Progenitor cell of endocrine pancreas (in vitro differentiated cells): ENCODE data around the gene LONP2. TPM values are rescaled to one million over a fixed set of nuclear protein-coding genes. Genes with fewer than 3 reads are reported as not detected.

Experiments used
- DNase-seq: peaks from one replicate; pipeline ENCODE4 v3.0.0; 2021; ENCODE audit warnings: low spot score; ENCODE audit not compliant: unreplicated experiment
- H3K27ac Mint-ChIP-seq: 2 replicates; pipeline ENCODE4 v1.8.0; 2021; ENCODE audit warnings: mild to moderate bottlenecking, moderate library complexity, mixed read lengths
- H3K27me3 Mint-ChIP-seq: 2 replicates; pipeline ENCODE4 v1.8.0; 2021; ENCODE audit warnings: mixed read lengths
- H3K36me3 Mint-ChIP-seq: 2 replicates; pipeline ENCODE4 v1.8.0; 2022; ENCODE audit warnings: mixed read lengths; ENCODE audit not compliant: insufficient read depth
- H3K4me1 Mint-ChIP-seq: 2 replicates; pipeline ENCODE4 v1.8.0; 2021; ENCODE audit warnings: low read depth, mixed read lengths
- H3K4me3 Mint-ChIP-seq: 2 replicates; pipeline ENCODE4 v1.8.0; 2021; ENCODE audit warnings: low read depth, mild to moderate bottlenecking, moderate library complexity, mixed read lengths
- H3K9me3 Mint-ChIP-seq: 2 replicates; pipeline ENCODE4 v1.8.0; 2021; ENCODE audit warnings: low read depth, mixed read lengths
- long read RNA-seq: library from polyadenylated mRNA; unstranded; transcript quantifications from one replicate; pipeline ENCODE4 v2.0.0, GENCODE V29; 2020
- total RNA-seq: library from RNA; stranded (reverse); gene quantifications from 2 replicates; pipeline ENCODE4 v1.2.1, GENCODE V29; 2021
- TF ChIP-seq, protein P1 (sequence below): fragments of 200-600 bp; sonication (generic); IDR thresholded peaks from one replicate; pipeline ENCODE4 v1.5.0; 2021; ENCODE audit warnings: antibody characterized with exemption, mild to moderate bottlenecking; ENCODE audit not compliant: unreplicated experiment

The LONP2 gene
- total RNA-seq = 65.3 and 66.4 TPM in 2 replicates
- long read RNA-seq, full-length matches to known transcripts = 117 of 164 reads
- long read RNA-seq, partial matches to known transcripts = 24 of 164 reads
- long read RNA-seq, other reads (novel, unspliced or antisense) = 23 of 164 reads

GRCh38 chr16:48244080-48244862 is at the start of gene LONP2:
TSS of gene LONP2 (plus strand) at chr16:48244300. CDS start at chr16:48244389, 89 bp downstream.
- no peaks in the 10 kb centered on the region for H3K36me3 Mint-ChIP-seq
- H3K27ac Mint-ChIP-seq = peak within 1 kb of the TSS; percentile 96
- peaks cover 11% of the 10 kb centered on the region for H3K9me3 Mint-ChIP-seq
- peak; percentile 73 for DNase-seq
- H3K27me3 Mint-ChIP-seq = no peaks in the 10 kb centered on the region
- H3K4me3 Mint-ChIP-seq = peak within 1 kb of the TSS; percentile 85
- H3K4me1 Mint-ChIP-seq = peaks cover 16% of the 10 kb centered on the region
- TF ChIP-seq, protein P1, sequence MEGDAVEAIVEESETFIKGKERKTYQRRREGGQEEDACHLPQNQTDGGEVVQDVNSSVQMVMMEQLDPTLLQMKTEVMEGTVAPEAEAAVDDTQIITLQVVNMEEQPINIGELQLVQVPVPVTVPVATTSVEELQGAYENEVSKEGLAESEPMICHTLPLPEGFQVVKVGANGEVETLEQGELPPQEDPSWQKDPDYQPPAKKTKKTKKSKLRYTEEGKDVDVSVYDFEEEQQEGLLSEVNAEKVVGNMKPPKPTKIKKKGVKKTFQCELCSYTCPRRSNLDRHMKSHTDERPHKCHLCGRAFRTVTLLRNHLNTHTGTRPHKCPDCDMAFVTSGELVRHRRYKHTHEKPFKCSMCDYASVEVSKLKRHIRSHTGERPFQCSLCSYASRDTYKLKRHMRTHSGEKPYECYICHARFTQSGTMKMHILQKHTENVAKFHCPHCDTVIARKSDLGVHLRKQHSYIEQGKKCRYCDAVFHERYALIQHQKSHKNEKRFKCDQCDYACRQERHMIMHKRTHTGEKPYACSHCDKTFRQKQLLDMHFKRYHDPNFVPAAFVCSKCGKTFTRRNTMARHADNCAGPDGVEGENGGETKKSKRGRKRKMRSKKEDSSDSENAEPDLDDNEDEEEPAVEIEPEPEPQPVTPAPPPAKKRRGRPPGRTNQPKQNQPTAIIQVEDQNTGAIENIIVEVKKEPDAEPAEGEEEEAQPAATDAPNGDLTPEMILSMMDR = no peak

GRCh38 chr16:48194828-48195556 is 49.1 kb upstream of the LONP2 start:
- DNase-seq = no peak
- TF ChIP-seq, protein P1 = no peak
- H3K27me3 Mint-ChIP-seq = peaks cover 1% of the 10 kb centered on the region
- no peak overlapping the region for H3K4me3 Mint-ChIP-seq
- no peaks in the 10 kb centered on the region for H3K36me3 Mint-ChIP-seq
- no peaks in the 10 kb centered on the region for H3K4me1 Mint-ChIP-seq
- no peak overlapping the region for H3K27ac Mint-ChIP-seq
- H3K9me3 Mint-ChIP-seq = peaks cover 2% of the 10 kb centered on the region

DNA sequence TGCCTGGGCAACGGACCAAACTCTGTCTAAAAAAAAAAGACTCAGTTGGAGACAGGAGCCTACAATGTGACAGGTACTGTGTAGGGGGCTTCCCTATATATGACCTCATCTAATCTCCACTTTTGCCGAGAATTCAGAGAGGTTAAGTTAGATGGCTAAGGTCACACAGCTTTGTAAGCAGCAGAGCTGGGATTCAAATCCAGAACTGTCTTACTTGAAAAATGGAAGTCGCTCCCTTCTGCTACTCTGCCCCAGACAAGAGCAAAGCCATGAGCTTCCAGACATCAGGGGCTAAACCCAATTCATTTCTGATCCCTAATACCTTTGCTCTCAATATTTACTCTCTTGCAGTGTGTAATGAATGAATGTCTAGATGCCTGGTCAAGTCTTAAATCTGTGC is 46.8 kb upstream of the LONP2 start:
- Mint-ChIP-seq H3K36me3 (no peaks in the 10 kb centered on the region), H3K9me3 (peaks cover 2% of the 10 kb centered on the region), H3K4me1 (no peaks in the 10 kb centered on the region), H3K4me3 (no peak overlapping the region), H3K27ac (no peak overlapping the region), H3K27me3 (peaks cover 3% of the 10 kb centered on the region)
- TF ChIP-seq, protein P1 = no peak
- no peak for DNase-seq

DNA sequence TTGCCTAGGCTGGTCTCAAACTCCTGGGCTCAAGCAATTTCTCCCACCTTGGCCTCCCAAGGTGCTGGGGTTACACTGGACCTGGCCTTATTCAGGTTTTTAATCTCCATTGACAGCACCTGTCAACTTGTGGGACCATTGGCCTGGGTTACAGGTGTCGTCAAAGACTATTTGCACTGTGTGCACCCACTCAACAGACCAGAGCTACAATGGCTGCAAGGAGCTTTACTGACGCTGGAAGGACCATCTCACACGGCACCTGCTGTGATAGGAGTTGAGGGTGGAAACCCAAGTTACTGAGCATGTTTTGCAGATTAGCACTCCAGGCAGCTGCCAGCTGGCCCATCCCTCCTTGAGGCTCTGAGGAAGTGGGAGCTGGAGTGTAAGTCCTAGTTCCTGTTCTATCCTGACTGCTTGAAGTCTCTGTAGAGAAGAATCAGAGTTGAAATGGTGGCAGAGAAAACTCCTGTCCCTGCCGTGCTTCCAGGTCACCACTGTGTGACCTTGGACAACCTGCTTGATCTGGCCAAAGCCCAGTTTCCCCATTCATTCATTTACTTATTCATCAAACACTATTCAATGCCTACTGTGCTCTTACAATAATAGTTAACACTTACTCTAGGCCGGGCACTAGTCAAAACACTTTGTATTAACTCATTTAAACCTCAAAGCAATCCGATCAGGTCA is 42.4 kb upstream of the LONP2 start:
- Mint-ChIP-seq H3K4me3 (no peak overlapping the region), H3K9me3 (peaks cover 2% of the 10 kb centered on the region), H3K27me3 (peaks cover 4% of the 10 kb centered on the region), H3K4me1 (peaks cover 9% of the 10 kb centered on the region), H3K27ac (no peak overlapping the region), H3K36me3 (no peaks in the 10 kb centered on the region)
- TF ChIP-seq, protein P1 = no peak
- DNase-seq = no peak
